Testis (tissue), 3 donors: ENCODE measurements around the gene HNRNPA3. TPM values are rescaled to one million over a fixed set of nuclear protein-coding genes. Genes with fewer than 3 reads are reported as not detected.

Experiments used
- DNase-seq: peaks from one replicate; pipeline ENCODE4 v3.0.0-alpha.2; 2019
- H3K27ac ChIP-seq, 2 donors: fragments of 200-600 bp; sonication (generic); one replicate each; pipeline ENCODE4 v1.5.1; 2019
- H3K27me3 ChIP-seq: fragments of 200-600 bp; sonication (generic); one replicate; pipeline ENCODE4 v1.5.1; 2019
- H3K36me3 ChIP-seq: fragments of 200-600 bp; sonication (generic); one replicate; pipeline ENCODE4 v1.5.1; 2017; ENCODE audit warnings: low read depth; ENCODE audit errors: missing control alignments
- H3K4me1 ChIP-seq: fragments of 200-600 bp; sonication (generic); one replicate; pipeline ENCODE4 v1.5.1; 2019
- H3K4me3 ChIP-seq, 2 donors: fragments of 200-600 bp; sonication (generic); one replicate each; pipeline ENCODE4 v1.5.1; 2017 to 2019
- H3K9me3 ChIP-seq: fragments of 200-600 bp; sonication (generic); one replicate; pipeline ENCODE4 v1.5.1; 2017
- POLR2A ChIP-seq: fragments of 450-650 bp; IDR thresholded peaks from one replicate; pipeline ENCODE4 v1.6.1; 2017; ENCODE audit warnings: antibody characterized with exemption, mild to moderate bottlenecking, moderate library complexity
- WGBS, 2 donors: methylation state at CpG; one replicate each; pipeline ENCODE4 v1.1.5; 2018; 5-methylcytosine and 5-hydroxymethylcytosine counted together
- intact Hi-C: fragments of 100-400 bp; cut with DNase I; formaldehyde crosslinking; loops from one replicate; pipeline ENCODE4 v1.15.1; 2023; ENCODE audit warnings: low total_unique reads
- polyA plus RNA-seq: library from polyadenylated mRNA; stranded (reverse); fragments of 350-450 nt; fragmentation: Illumina TruSeq; extraction: RNeasy Lipid Tissue Mini Kit (QIAGEN cat#74804); gene quantifications from one replicate; pipeline ENCODE4 v1.2.3, GENCODE V29; 2014; ENCODE audit warnings: low read depth, low replicate concordance; ENCODE audit not compliant: insufficient read depth
- total RNA-seq, 2 donors: library from RNA; depleted of rRNA; stranded (reverse); fragments of >200 nt; gene quantifications; one replicate each; pipeline ENCODE4 v1.2.3, GENCODE V29; 2016
- TF ChIP-seq, protein P1 (sequence below), 3 experiments: fragments of 450-650 bp in 2 of 3; fragments of 200-600 bp in 1 of 3; sonication (generic) in 1 of 3; IDR thresholded peaks; one replicate each; pipeline ENCODE4 v1.5.1; 2016 to 2019; ENCODE audit warnings: antibody characterized with exemption in 3 of 3, mild to moderate bottlenecking in 2 of 3, moderate library complexity in 1 of 3

Gene HNRNPA3
- total and polyA plus RNA-seq, 3 donors from 2014 or later: 81.3 to 284 (median 103) TPM

DNA sequence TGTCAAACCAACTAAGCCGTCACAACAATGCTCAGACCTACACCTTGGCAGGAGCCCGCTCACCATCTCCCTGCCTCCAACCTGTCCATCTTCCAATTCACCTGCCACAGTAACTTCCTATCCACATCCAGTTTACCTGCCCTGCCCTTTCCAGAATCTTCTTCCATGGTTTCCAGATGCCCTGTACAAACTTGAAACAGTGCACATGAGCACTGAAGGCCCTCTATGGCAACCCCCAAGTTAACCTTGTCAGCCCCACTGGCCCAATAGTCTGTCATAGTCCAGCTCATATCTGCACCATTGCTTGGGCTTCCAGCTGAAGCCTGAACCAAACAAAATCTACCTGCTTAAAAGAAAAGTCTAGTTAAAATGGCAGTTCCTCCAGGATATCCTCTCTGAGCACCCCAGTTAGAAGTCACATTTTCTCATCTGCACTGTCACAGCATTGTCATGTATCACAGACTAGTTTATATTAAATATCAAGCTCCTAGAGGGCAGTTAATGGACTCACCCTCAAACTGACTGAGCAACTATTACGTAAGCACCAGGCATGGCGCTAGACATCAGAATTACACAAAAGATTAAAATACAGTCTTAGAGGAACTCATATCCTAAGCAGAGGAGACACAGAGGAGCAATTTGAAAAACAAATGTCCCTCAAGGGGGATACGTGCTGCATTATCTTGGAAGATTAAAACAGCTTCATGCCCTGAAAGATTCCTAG lies 40.4 kb downstream of the HNRNPA3 start:
- no peak for DNase-seq
- H3K4me1 ChIP-seq: peaks cover 84% of the 10 kb centered on the region
- peak overlapping the region; percentile 5 to 60 for H3K27ac ChIP-seq
- no peaks in the 10 kb centered on the region for H3K9me3 ChIP-seq
- TF ChIP-seq, protein P1, sequence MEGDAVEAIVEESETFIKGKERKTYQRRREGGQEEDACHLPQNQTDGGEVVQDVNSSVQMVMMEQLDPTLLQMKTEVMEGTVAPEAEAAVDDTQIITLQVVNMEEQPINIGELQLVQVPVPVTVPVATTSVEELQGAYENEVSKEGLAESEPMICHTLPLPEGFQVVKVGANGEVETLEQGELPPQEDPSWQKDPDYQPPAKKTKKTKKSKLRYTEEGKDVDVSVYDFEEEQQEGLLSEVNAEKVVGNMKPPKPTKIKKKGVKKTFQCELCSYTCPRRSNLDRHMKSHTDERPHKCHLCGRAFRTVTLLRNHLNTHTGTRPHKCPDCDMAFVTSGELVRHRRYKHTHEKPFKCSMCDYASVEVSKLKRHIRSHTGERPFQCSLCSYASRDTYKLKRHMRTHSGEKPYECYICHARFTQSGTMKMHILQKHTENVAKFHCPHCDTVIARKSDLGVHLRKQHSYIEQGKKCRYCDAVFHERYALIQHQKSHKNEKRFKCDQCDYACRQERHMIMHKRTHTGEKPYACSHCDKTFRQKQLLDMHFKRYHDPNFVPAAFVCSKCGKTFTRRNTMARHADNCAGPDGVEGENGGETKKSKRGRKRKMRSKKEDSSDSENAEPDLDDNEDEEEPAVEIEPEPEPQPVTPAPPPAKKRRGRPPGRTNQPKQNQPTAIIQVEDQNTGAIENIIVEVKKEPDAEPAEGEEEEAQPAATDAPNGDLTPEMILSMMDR (IDR thresholded peaks at IDR 0.05): no peak
- no peak for TF ChIP-seq POLR2A
- 70 to 74% methylated on average over 5 of the region's 5 CpGs for WGBS, 2 donors
- H3K27me3 ChIP-seq: no peaks in the 10 kb centered on the region
- intact Hi-C loops: no loop called here
- no peaks in the 10 kb centered on the region for H3K36me3 ChIP-seq
- H3K4me3 ChIP-seq: no peak overlapping the region

DNA sequence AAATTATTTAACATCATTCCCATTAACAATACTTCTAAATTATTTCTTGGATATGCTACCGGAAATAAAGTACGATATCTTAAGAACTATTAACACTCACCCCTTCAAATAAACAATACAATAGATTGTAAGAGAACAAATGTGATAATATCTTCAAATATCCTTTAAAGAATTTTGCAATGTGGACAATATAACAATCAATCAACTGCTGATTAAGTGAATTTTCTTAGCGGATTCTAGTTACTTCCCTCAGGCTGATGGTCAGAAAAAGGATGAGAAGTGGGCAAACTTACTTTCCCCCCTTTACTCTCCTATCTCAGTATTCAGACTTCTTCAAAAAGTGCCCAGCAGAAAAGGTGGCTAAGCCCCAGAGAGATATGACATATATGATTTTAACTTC lies 41.1 kb downstream of the HNRNPA3 start:
- Histone ChIP-seq H3K27me3 (no peaks in the 10 kb centered on the region), H3K4me3 (no peak overlapping the region), H3K9me3 (no peaks in the 10 kb centered on the region), H3K27ac (peak overlapping the region; percentile 5 to 60), H3K36me3 (no peaks in the 10 kb centered on the region), H3K4me1 (peaks cover 84% of the 10 kb centered on the region)
- WGBS, 2 donors: 52 to 55% methylated on average over 3 of the region's 3 CpGs
- intact Hi-C loops: no loop called here
- no peak for DNase-seq
- TF ChIP-seq, protein P1 (IDR thresholded peaks at IDR 0.05): no peak
- TF ChIP-seq POLR2A: no peak

DNA sequence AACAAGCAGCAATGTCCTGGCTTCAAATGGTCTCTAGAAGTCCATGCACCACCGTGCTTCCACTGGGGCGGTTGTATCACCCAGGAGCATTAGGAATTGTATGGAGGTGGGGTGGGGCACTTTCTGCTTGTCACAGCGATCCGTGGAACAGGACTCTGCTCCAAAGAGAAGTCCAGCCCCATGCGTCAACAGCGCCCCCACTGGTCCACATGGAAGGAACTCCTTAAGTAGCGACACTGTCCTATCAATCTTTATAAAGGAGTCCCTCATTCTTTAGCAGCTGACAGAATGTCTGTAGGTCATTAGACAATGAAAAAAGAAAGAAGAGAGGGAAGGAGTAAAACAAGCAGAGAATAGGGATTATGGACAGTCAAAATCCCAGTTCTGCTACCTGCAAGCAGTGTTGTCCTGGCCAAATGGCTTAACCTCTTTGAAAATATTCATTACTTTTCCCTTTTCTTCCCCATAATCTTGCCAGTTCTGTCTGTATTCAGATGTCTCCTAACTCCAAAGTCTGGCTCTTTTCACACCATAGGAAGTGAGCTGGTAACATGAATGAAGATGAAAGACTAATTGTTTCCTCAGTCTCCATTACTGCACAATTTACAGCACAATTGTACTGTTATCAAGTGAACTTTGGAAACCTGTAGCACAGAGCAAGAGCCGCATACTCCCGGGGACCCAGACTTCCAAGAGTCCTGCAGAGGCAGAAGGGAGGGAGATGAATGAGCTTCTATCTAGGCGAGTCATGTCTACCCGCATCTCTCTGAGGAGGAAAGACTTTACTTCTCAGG lies 42.0 kb downstream of the HNRNPA3 start:
- DNase-seq: peak; percentile 80
- no peak overlapping the region for H3K4me3 ChIP-seq
- TF ChIP-seq, protein P1 (IDR thresholded peaks at IDR 0.05): peak; percentile 30 to 52 (median 44)
- TF ChIP-seq POLR2A: no peak
- H3K4me1 ChIP-seq: peaks cover 77% of the 10 kb centered on the region
- H3K36me3 ChIP-seq: no peaks in the 10 kb centered on the region
- peak overlapping the region; percentile 16 to 60 for H3K27ac ChIP-seq
- 52 to 61% methylated on average over 11 of the region's 11 CpGs for WGBS, 2 donors
- no peaks in the 10 kb centered on the region for H3K9me3 ChIP-seq
- no peaks in the 10 kb centered on the region for H3K27me3 ChIP-seq
- intact Hi-C loops: no loop called here

DNA sequence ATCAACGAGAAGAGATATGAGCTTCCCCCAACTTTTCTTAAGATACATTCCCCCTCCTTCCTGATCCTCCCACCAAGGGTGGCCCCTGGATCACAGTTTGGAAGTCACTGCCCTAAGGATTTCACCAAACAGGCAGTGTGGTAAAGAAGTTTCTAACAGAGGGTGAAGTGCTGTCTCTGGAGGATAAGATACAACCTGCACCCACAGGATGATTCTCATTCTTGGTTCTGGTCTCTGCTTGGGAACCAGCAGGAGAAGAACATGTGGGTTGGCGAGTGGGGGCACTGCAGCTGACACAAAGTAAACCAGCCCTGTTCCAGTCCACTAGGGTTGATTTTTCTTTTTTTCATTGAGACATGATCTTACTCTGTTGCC lies 42.6 kb downstream of the HNRNPA3 start:
- H3K4me1 ChIP-seq: peaks cover 78% of the 10 kb centered on the region

More for the DNA sequence above, 42.6 kb downstream of the HNRNPA3 start:
- peak overlapping the region; percentile 16 to 60 for H3K27ac ChIP-seq
- no peak overlapping the region for H3K4me3 ChIP-seq
- TF ChIP-seq POLR2A: no peak
- TF ChIP-seq, protein P1 (IDR thresholded peaks at IDR 0.05): no peak
- 48 to 55% methylated on average over 2 of the region's 2 CpGs for WGBS, 2 donors
- DNase-seq: no peak
- H3K27me3 ChIP-seq: no peaks in the 10 kb centered on the region
- H3K9me3 ChIP-seq: no peaks in the 10 kb centered on the region
- H3K36me3 ChIP-seq: no peaks in the 10 kb centered on the region
- intact Hi-C loops: no loop called here
